G401 (cell line): ENCODE data around the gene COL6A5. TPM values are rescaled to one million over a fixed set of nuclear protein-coding genes. Genes with fewer than 3 reads are reported as not detected.
"Not testable (repeated sequence)": the region's sequence is repeated elsewhere in the genome, so short reads cannot be mapped to it uniquely, and the experiment has no call there.

Experiments used
- DNase-seq: peaks from one replicate; pipeline ENCODE4 v3.0.0-alpha.2; 2015; ENCODE audit warnings: low spot score
- in situ Hi-C: cut with HindIII; loops from 2 replicates; pipeline ENCODE4 v1.10.0; 2016; ENCODE audit warnings: low sequenced_read_pairs, mixed read lengths
- total RNA-seq: library from RNA; depleted of rRNA; stranded (reverse); fragments of >200 nt; shearing (Covaris generic); gene quantifications from 2 replicates; pipeline ENCODE4 v1.2.3, GENCODE V29; 2014

COL6A5 gene
- total RNA-seq, 1 experiment from 2014 or later: not detected

GRCh38 chr3:130379274-130379673 lies 33.8 kb downstream of the COL6A5 start:
- in situ Hi-C loops: no loop called here
- no peak for DNase-seq

- in situ Hi-C loops: no loop called here
- DNase-seq: no peak
Observed at GRCh38 chr3:130380398-130380797, 34.9 kb downstream of the COL6A5 start.

GRCh38 chr3:130383424-130383823 lies 38.0 kb downstream of the COL6A5 start:
- DNase-seq: no peak
- in situ Hi-C loops: no loop called here

- no peak for DNase-seq
- in situ Hi-C loops: no loop called here
Observed at GRCh38 chr3:130384476-130385025, 39.1 kb downstream of the COL6A5 start.

- DNase-seq: no peak
- in situ Hi-C loops: no loop called here
Observed at GRCh38 chr3:130386604-130387263, 41.3 kb downstream of the COL6A5 start.

GRCh38 chr3:130389743-130390478 lies 44.4 kb downstream of the COL6A5 start:
- in situ Hi-C loops: no loop called here
- DNase-seq: no peak

- in situ Hi-C loops: no loop called here
- no peak for DNase-seq
Observed at GRCh38 chr3:130392266-130392665, 46.8 kb downstream of the COL6A5 start.

GRCh38 chr3:130393594-130393993 lies 48.1 kb downstream of the COL6A5 start:
- DNase-seq: no peak
- in situ Hi-C loops: no loop called here

- no peak for DNase-seq
- in situ Hi-C loops: no loop called here
Observed at GRCh38 chr3:130395331-130395730, 49.9 kb downstream of the COL6A5 start.

GRCh38 chr3:130395916-130396315 lies 50.4 kb downstream of the COL6A5 start:
- no peak for DNase-seq
- in situ Hi-C loops: no loop called here

GRCh38 chr3:130404401-130404800 lies 58.9 kb downstream of the COL6A5 start:
- in situ Hi-C loops: no loop called here
- DNase-seq: no peak

- in situ Hi-C loops: no loop called here
- no peak for DNase-seq
Observed at GRCh38 chr3:130405956-130406355, 60.5 kb downstream of the COL6A5 start.

GRCh38 chr3:130408253-130408652 lies 62.8 kb downstream of the COL6A5 start:
- DNase-seq, in situ Hi-C loops: not testable (repeated sequence)

GRCh38 chr3:130411320-130411719 lies 65.8 kb downstream of the COL6A5 start:
- in situ Hi-C loops: no loop called here

GRCh38 chr3:130412991-130413560 lies 67.6 kb downstream of the COL6A5 start:
- no peak for DNase-seq
- in situ Hi-C loops: no loop called here

More at GRCh38 chr3:130411320-130411719, 65.8 kb downstream of the COL6A5 start:
- DNase-seq: no peak

GRCh38 chr3:130414457-130414856 lies 69.0 kb downstream of the COL6A5 start:
- DNase-seq: no peak
- in situ Hi-C loops: no loop called here

- no peak for DNase-seq
- in situ Hi-C loops: no loop called here
Observed at GRCh38 chr3:130420466-130420865, 75.0 kb downstream of the COL6A5 start.

- DNase-seq: no peak
- in situ Hi-C loops: no loop called here
Observed at GRCh38 chr3:130423064-130423463, 77.6 kb downstream of the COL6A5 start.

GRCh38 chr3:130424837-130425236 lies 79.4 kb downstream of the COL6A5 start:
- in situ Hi-C loops: no loop called here
- no peak for DNase-seq

- no peak for DNase-seq
- in situ Hi-C loops: no loop called here
Observed at GRCh38 chr3:130425484-130425883, 80.0 kb downstream of the COL6A5 start.
